ENCODE results near the gene MLH1.

The MLH1 gene

GRCh38 chr3:36981006-36981405 is 12.3 kb upstream of the MLH1 start:
- no peak for DNase-seq (ENCODE audit: low read depth)

GRCh38 chr3:36988356-36988755 is 5.0 kb upstream of the MLH1 start:
- DNase-seq (ENCODE audit: low read depth): peak; percentile 16

GRCh38 chr3:36989005-36989404 is 4.3 kb upstream of the MLH1 start:
- DNase-seq (ENCODE audit: low read depth): no peak

GRCh38 chr3:36989568-36989967 is 3.8 kb upstream of the MLH1 start:
- no peak for DNase-seq (ENCODE audit: low read depth)

- DNase-seq (ENCODE audit: low read depth): no peak
Observed at GRCh38 chr3:36991147-36991546, 2.2 kb upstream of the MLH1 start.

- no peak for DNase-seq (ENCODE audit: low read depth)
Observed at GRCh38 chr3:36991923-36992805, 1.2 kb upstream of the MLH1 start.

GRCh38 chr3:36992806-36993325 is 452 bp upstream of the MLH1 start, which contains the start of gene EPM2AIP1:
EPM2AIP1 (minus strand) TSS chr3:36993131; CDS start chr3:36993077, 54 bp downstream.
- peak; percentile 99 for DNase-seq (ENCODE audit: low read depth)

- no peak for DNase-seq (ENCODE audit: low read depth)
Observed at GRCh38 chr3:37014620-37015019, 21.3 kb downstream of the MLH1 start.

GRCh38 chr3:37015642-37016041 is 22.3 kb downstream of the MLH1 start:
- DNase-seq (ENCODE audit: low read depth): no peak

GRCh38 chr3:37016903-37017302 is 23.6 kb downstream of the MLH1 start:
- no peak for DNase-seq (ENCODE audit: low read depth)

- no peak for DNase-seq (ENCODE audit: low read depth)
Observed at GRCh38 chr3:37017683-37018082, 24.4 kb downstream of the MLH1 start.

GRCh38 chr3:37024092-37024491 is 30.8 kb downstream of the MLH1 start:
- no peak for DNase-seq (ENCODE audit: low read depth)

GRCh38 chr3:37024820-37025405 is 31.6 kb downstream of the MLH1 start:
- no peak for DNase-seq (ENCODE audit: low read depth)

GRCh38 chr3:37025561-37026335 is 32.4 kb downstream of the MLH1 start:
- no peak for DNase-seq (ENCODE audit: low read depth)

GRCh38 chr3:37026851-37027250 is 33.5 kb downstream of the MLH1 start:
- no peak for DNase-seq (ENCODE audit: low read depth)

GRCh38 chr3:37028329-37028728 is 35.0 kb downstream of the MLH1 start:
- DNase-seq (ENCODE audit: low read depth): no peak

- no peak for DNase-seq (ENCODE audit: low read depth)
Observed at GRCh38 chr3:37029111-37029510, 35.8 kb downstream of the MLH1 start.

- DNase-seq (ENCODE audit: low read depth): no peak
Observed at GRCh38 chr3:37029516-37030163, 36.3 kb downstream of the MLH1 start.

- DNase-seq (ENCODE audit: low read depth): no peak
Observed at GRCh38 chr3:37030588-37030987, 37.3 kb downstream of the MLH1 start.

- no peak for DNase-seq (ENCODE audit: low read depth)
Observed at GRCh38 chr3:37031096-37031682, 37.9 kb downstream of the MLH1 start.

- no peak for DNase-seq (ENCODE audit: low read depth)
Observed at GRCh38 chr3:37032961-37033360, 39.6 kb downstream of the MLH1 start.

GRCh38 chr3:37037352-37037751 is 44.0 kb downstream of the MLH1 start:
- DNase-seq (ENCODE audit: low read depth): no peak
